Measurements from ENCODE around the gene PRPF6. TPM values are rescaled to one million over a fixed set of nuclear protein-coding genes. Genes with fewer than 3 reads are reported as not detected.

The PRPF6 gene
- total RNA-seq, 4 donors from 2014 or later, result 34.1 to 57.4 (median 45.8) TPM

- Histone ChIP-seq H3K4me1 (peaks cover 0 to 12% (median 0%) of the 10 kb centered on the region in 3 donors), H3K27me3 (peaks cover 0 to 10% (median 0%) of the 10 kb centered on the region in 4 donors), H3K36me3 (peaks cover 35 to 88% (median 45%) of the 10 kb centered on the region in 3 donors), H3K9me3 (no peaks in the 10 kb centered on the region), H3K27ac (no peak overlapping the region), H3K4me3 (no peak overlapping the region)
- TF ChIP-seq POLR2A (IDR thresholded peaks at IDR 0.05) (no peak), CTCF (IDR thresholded peaks at IDR 0.05) (no peak)
- intact Hi-C loops (cut with DNase I), result loop anchor here (10.0 kb wide), 1 partner anchor 47 kb away; the partner anchor contains the start of gene PRPF6
- no peak for DNase-seq
- WGBS, 2 donors, result 82 to 92% methylated on average over 4 of the region's 19 CpGs
These were observed 50.9 kb downstream of the PRPF6 start for GRCh38 chr20:64031822-64032314.

GRCh38 chr20:64032706-64033624 lies 52.0 kb downstream of the PRPF6 start:
- TF ChIP-seq CTCF (IDR thresholded peaks at IDR 0.05) (no peak), POLR2A (IDR thresholded peaks at IDR 0.05) (no peak)
- intact Hi-C loops (cut with DNase I), result loop anchor here (10.0 kb wide), 1 partner anchor 48 kb away; the partner anchor contains the start of gene PRPF6
- Histone ChIP-seq H3K4me1 (peaks cover 4 to 22% (median 8%) of the 10 kb centered on the region in 3 donors), H3K27ac (no peak overlapping the region), H3K36me3 (peaks cover 24 to 77% (median 34%) of the 10 kb centered on the region in 3 donors), H3K9me3 (no peaks in the 10 kb centered on the region), H3K4me3 (no peak overlapping the region), H3K27me3 (peaks cover 0 to 21% (median 0%) of the 10 kb centered on the region in 4 donors)
- 72 to 84% methylated on average over 10 to 16 of the region's 31 CpGs for WGBS, 2 donors
- no peak for DNase-seq

- TF ChIP-seq CTCF (IDR thresholded peaks at IDR 0.05), result no peak
- TF ChIP-seq POLR2A (IDR thresholded peaks at IDR 0.05), result no peak
- no peak for DNase-seq
- no peaks in the 10 kb centered on the region for H3K9me3 ChIP-seq
- 40 to 88% methylated on average over 1 to 8 of the region's 11 CpGs for WGBS, 2 donors
- H3K4me1 ChIP-seq, result peaks cover 12 to 33% (median 14%) of the 10 kb centered on the region in 3 donors
- intact Hi-C loops (cut with DNase I), result loop anchor here (10.0 kb wide), 1 partner anchor 49 kb away; the partner anchor contains the start of gene PRPF6
- no peak overlapping the region for H3K27ac ChIP-seq
- H3K36me3 ChIP-seq, result peaks cover 18 to 66% (median 24%) of the 10 kb centered on the region in 3 donors
- H3K4me3 ChIP-seq, result no peak overlapping the region
- H3K27me3 ChIP-seq, result peaks cover 0 to 32% (median 0%) of the 10 kb centered on the region in 4 donors
These were observed 53.1 kb downstream of the PRPF6 start for GRCh38 chr20:64033981-64034493.

- WGBS, 2 donors, result 66 to 67% methylated on average over 12 to 15 of the region's 17 CpGs
- Histone ChIP-seq H3K9me3 (no peaks in the 10 kb centered on the region), H3K27me3 (peaks cover 0 to 45% (median 0%) of the 10 kb centered on the region in 4 donors), H3K27ac (no peak overlapping the region), H3K4me3 (no peak overlapping the region), H3K4me1 (peaks cover 19 to 46% (median 22%) of the 10 kb centered on the region in 3 donors), H3K36me3 (peaks cover 6 to 54% (median 12%) of the 10 kb centered on the region in 3 donors)
- no peak for DNase-seq
- no peak for TF ChIP-seq POLR2A (IDR thresholded peaks at IDR 0.05)
- TF ChIP-seq CTCF (IDR thresholded peaks at IDR 0.05), result no peak
- intact Hi-C loops (cut with DNase I), result loop anchor here (10.0 kb wide), 1 partner anchor 50 kb away; the partner anchor contains the start of gene PRPF6
These were observed 54.4 kb downstream of the PRPF6 start for GRCh38 chr20:64035066-64035932.

All from esophagus squamous epithelium (tissue), 5 donors.